Stomach (tissue), 4 donors: ENCODE data around the gene CARD10.

Experiments used
- POLR2A ChIP-seq, 4 donors: fragments of 450-650 bp; IDR thresholded peaks; one replicate each; pipeline ENCODE4 v1.6.1; 2016; ENCODE audit warnings: antibody characterized with exemption in 4 of 4, control low read depth in 2 of 4, mild to moderate bottlenecking in 1 of 4, moderate library complexity in 1 of 4
- TF ChIP-seq, protein P1 (sequence below), 7 experiments: fragments of 450-650 bp in 4 of 7; fragments of 200-600 bp in 3 of 7; sonication (generic) in 3 of 7; IDR thresholded peaks; one replicate each; pipeline ENCODE4 v1.5.1; 2016 to 2019; ENCODE audit warnings: antibody characterized with exemption in 7 of 7, control low read depth in 2 of 7, mild to moderate bottlenecking in 1 of 7

DNA sequence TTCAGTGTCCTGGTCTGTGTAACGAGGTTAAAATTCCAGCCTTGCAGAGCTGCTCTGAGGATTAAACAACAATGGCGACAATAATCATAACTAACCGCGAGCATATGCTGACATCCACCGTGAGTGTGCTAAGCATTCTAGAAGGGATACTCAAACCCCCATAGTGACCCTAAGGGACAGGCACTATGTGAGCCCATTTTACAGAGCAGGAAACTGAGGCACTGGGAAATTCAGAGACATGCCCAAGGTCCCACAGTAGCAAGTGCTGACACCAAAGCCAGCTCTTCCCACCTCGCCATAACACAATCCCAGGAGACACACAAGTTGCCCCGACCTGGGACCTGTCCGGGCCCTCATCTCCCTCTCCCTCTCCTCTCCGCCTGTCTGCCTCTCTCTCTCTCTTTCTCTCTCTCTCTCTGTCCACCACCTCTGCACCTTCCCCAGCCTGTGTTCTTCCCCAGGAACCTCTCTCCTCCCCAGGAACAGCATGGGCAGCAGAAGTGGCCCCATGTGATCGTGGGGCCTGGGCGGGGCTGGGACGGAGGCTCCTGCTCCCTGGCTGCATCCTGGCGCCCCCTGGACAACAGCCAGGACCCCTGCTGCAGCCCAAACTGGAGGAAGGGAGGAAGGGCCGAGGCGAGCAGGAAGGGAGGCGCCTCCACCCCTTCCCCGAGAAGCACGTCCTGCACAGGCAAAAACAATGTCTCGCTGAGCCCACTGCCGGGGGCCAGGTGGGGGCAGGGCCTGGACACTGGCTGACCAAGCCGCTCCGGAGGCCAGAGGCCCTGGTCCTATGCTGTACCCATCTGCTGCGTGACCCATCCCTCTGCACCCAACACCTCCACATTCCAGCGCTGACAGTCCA, 18.2 kb downstream of the CARD10 start:
- TF ChIP-seq, protein P1, sequence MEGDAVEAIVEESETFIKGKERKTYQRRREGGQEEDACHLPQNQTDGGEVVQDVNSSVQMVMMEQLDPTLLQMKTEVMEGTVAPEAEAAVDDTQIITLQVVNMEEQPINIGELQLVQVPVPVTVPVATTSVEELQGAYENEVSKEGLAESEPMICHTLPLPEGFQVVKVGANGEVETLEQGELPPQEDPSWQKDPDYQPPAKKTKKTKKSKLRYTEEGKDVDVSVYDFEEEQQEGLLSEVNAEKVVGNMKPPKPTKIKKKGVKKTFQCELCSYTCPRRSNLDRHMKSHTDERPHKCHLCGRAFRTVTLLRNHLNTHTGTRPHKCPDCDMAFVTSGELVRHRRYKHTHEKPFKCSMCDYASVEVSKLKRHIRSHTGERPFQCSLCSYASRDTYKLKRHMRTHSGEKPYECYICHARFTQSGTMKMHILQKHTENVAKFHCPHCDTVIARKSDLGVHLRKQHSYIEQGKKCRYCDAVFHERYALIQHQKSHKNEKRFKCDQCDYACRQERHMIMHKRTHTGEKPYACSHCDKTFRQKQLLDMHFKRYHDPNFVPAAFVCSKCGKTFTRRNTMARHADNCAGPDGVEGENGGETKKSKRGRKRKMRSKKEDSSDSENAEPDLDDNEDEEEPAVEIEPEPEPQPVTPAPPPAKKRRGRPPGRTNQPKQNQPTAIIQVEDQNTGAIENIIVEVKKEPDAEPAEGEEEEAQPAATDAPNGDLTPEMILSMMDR (IDR thresholded peaks at IDR 0.05): no peak
- TF ChIP-seq POLR2A (IDR thresholded peaks at IDR 0.05): no peak
